Type B pancreatic cell (in vitro differentiated cells): ENCODE results near the gene MPND. TPM values are rescaled to one million over a fixed set of nuclear protein-coding genes. Genes with fewer than 3 reads are reported as not detected.
A peak's percentile ranks its signal among the peaks of the same experiment; 100 is the strongest.

Experiments used
- DNase-seq: peaks from one replicate; pipeline ENCODE4 v3.0.0; 2021; ENCODE audit warnings: mixed read lengths; ENCODE audit not compliant: unreplicated experiment; ENCODE audit errors: extremely low spot score
- H3K27ac Mint-ChIP-seq: 2 replicates; pipeline ENCODE4 v1.8.0; 2021; ENCODE audit warnings: mild to moderate bottlenecking, mixed read lengths
- H3K27me3 Mint-ChIP-seq: 2 replicates; pipeline ENCODE4 v1.8.0; 2021; ENCODE audit warnings: mixed read lengths
- H3K36me3 Mint-ChIP-seq: 2 replicates; pipeline ENCODE4 v1.8.0; 2021; ENCODE audit warnings: mixed read lengths
- H3K4me1 Mint-ChIP-seq: one replicate; pipeline ENCODE4 v1.8.0; 2021; ENCODE audit warnings: mixed read lengths; ENCODE audit not compliant: unreplicated experiment
- H3K4me3 Mint-ChIP-seq: 2 replicates; pipeline ENCODE4 v1.8.0; 2021; ENCODE audit warnings: mild to moderate bottlenecking, mixed read lengths
- H3K9me3 Mint-ChIP-seq: 2 replicates; pipeline ENCODE4 v1.8.0; 2021; ENCODE audit warnings: mixed read lengths
- total RNA-seq: library from RNA; stranded (reverse); gene quantifications from 2 replicates; pipeline ENCODE4 v1.2.1, GENCODE V29; 2021; ENCODE audit warnings: low replicate concordance
- TF ChIP-seq, protein P1 (sequence below): fragments of 200-600 bp; sonication (generic); conservative IDR thresholded peaks from 2 replicates; pipeline ENCODE4 v1.5.0; 2021; ENCODE audit warnings: antibody characterized with exemption, mild to moderate bottlenecking

The MPND gene
- total RNA-seq, 1 donor from 2014 or later = 43.6 TPM

GRCh38 chr19:4323692-4324091, 19.7 kb upstream of the MPND start:
- H3K27me3 Mint-ChIP-seq = peaks cover 4% of the 10 kb centered on the region
- H3K27ac Mint-ChIP-seq = no peak overlapping the region
- H3K4me1 Mint-ChIP-seq = no peaks in the 10 kb centered on the region
- TF ChIP-seq, protein P1, sequence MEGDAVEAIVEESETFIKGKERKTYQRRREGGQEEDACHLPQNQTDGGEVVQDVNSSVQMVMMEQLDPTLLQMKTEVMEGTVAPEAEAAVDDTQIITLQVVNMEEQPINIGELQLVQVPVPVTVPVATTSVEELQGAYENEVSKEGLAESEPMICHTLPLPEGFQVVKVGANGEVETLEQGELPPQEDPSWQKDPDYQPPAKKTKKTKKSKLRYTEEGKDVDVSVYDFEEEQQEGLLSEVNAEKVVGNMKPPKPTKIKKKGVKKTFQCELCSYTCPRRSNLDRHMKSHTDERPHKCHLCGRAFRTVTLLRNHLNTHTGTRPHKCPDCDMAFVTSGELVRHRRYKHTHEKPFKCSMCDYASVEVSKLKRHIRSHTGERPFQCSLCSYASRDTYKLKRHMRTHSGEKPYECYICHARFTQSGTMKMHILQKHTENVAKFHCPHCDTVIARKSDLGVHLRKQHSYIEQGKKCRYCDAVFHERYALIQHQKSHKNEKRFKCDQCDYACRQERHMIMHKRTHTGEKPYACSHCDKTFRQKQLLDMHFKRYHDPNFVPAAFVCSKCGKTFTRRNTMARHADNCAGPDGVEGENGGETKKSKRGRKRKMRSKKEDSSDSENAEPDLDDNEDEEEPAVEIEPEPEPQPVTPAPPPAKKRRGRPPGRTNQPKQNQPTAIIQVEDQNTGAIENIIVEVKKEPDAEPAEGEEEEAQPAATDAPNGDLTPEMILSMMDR = no peak
- H3K36me3 Mint-ChIP-seq = peaks cover 8% of the 10 kb centered on the region
- no peak for DNase-seq
- H3K9me3 Mint-ChIP-seq = peaks cover 8% of the 10 kb centered on the region
- no peak overlapping the region for H3K4me3 Mint-ChIP-seq

GRCh38 chr19:4324228-4324627, 19.1 kb upstream of the MPND start:
- no peak for DNase-seq
- TF ChIP-seq, protein P1 = no peak
- peaks cover 6% of the 10 kb centered on the region for H3K9me3 Mint-ChIP-seq
- H3K36me3 Mint-ChIP-seq = peaks cover 5% of the 10 kb centered on the region
- peaks cover 4% of the 10 kb centered on the region for H3K27me3 Mint-ChIP-seq
- no peak overlapping the region for H3K27ac Mint-ChIP-seq
- H3K4me3 Mint-ChIP-seq = no peak overlapping the region
- H3K4me1 Mint-ChIP-seq = no peaks in the 10 kb centered on the region

GRCh38 chr19:4326215-4326836, 17.0 kb upstream of the MPND start:
- Mint-ChIP-seq H3K36me3 (no peaks in the 10 kb centered on the region), H3K4me1 (no peaks in the 10 kb centered on the region)
- no peak for DNase-seq

GRCh38 chr19:4326837-4327251, 16.5 kb upstream of the MPND start:
- no peaks in the 10 kb centered on the region for H3K9me3 Mint-ChIP-seq
- no peak overlapping the region for H3K27ac Mint-ChIP-seq
- TF ChIP-seq, protein P1 = no peak
- H3K36me3 Mint-ChIP-seq = no peaks in the 10 kb centered on the region
- no peaks in the 10 kb centered on the region for H3K4me1 Mint-ChIP-seq
- H3K27me3 Mint-ChIP-seq = peaks cover 4% of the 10 kb centered on the region
- DNase-seq = no peak
- peak overlapping the region; percentile 85 for H3K4me3 Mint-ChIP-seq

More at GRCh38 chr19:4326215-4326836, 17.0 kb upstream of the MPND start:
- TF ChIP-seq, protein P1 = no peak
- H3K27ac Mint-ChIP-seq = no peak overlapping the region
- no peaks in the 10 kb centered on the region for H3K9me3 Mint-ChIP-seq
- H3K4me3 Mint-ChIP-seq = peak overlapping the region; percentile 71
- peaks cover 4% of the 10 kb centered on the region for H3K27me3 Mint-ChIP-seq

- H3K36me3 Mint-ChIP-seq = no peaks in the 10 kb centered on the region
- DNase-seq = peak; percentile 84
- H3K27me3 Mint-ChIP-seq = peaks cover 4% of the 10 kb centered on the region
- H3K9me3 Mint-ChIP-seq = no peaks in the 10 kb centered on the region
- H3K4me3 Mint-ChIP-seq = peak overlapping the region; percentile 85
- TF ChIP-seq, protein P1 = no peak
- no peaks in the 10 kb centered on the region for H3K4me1 Mint-ChIP-seq
- peak overlapping the region; percentile 83 for H3K27ac Mint-ChIP-seq
Measured at GRCh38 chr19:4327252-4327876, 16.0 kb upstream of the MPND start.
